Mammary epithelial cell (primary cell): ENCODE results near the gene CLASP1.

ENCODE experiments used
- EZH2 ChIP-seq: IDR thresholded peaks from 2 replicates; pipeline ENCODE4 v1.6.1; 2012; ENCODE audit warnings: low read length, inconsistent platforms, borderline replicate concordance
- TF ChIP-seq, protein P1 (sequence below), 2 donors: IDR thresholded peaks in 1 of 2; conservative IDR thresholded peaks in 1 of 2; 2 replicates each; pipeline ENCODE4 v1.5.1; 2011 to 2012; ENCODE audit warnings: inconsistent platforms in 2 of 2, low read length in 2 of 2, mild to moderate bottlenecking in 2 of 2, control low read depth in 1 of 2, low read depth in 1 of 2; ENCODE audit not compliant: insufficient read depth in 1 of 2; ENCODE audit errors: extremely low read depth in 1 of 2

- TF ChIP-seq, protein P1, sequence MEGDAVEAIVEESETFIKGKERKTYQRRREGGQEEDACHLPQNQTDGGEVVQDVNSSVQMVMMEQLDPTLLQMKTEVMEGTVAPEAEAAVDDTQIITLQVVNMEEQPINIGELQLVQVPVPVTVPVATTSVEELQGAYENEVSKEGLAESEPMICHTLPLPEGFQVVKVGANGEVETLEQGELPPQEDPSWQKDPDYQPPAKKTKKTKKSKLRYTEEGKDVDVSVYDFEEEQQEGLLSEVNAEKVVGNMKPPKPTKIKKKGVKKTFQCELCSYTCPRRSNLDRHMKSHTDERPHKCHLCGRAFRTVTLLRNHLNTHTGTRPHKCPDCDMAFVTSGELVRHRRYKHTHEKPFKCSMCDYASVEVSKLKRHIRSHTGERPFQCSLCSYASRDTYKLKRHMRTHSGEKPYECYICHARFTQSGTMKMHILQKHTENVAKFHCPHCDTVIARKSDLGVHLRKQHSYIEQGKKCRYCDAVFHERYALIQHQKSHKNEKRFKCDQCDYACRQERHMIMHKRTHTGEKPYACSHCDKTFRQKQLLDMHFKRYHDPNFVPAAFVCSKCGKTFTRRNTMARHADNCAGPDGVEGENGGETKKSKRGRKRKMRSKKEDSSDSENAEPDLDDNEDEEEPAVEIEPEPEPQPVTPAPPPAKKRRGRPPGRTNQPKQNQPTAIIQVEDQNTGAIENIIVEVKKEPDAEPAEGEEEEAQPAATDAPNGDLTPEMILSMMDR (conservative IDR thresholded peaks at IDR 0.05 in 1 of 2, IDR thresholded peaks at IDR 0.05 in 1 of 2; ENCODE audit: extremely low read depth in 1 of 2, insufficient read depth in 1 of 2, low read depth in 1 of 2, low read length in 2 of 2), result no peak
- no peak for TF ChIP-seq EZH2
These were observed 231.4 kb downstream of the CLASP1 start for GRCh38 chr2:121417826-121418225.
